T-helper 2 cell treated with Interferon-gamma antibody and Interleukin-4, amounts not matched to agents 5 μg/mL and 100 μg/mL, for 36 hours (primary cell): ENCODE measurements around the gene GAGE2A.

Source experiments
- DNase-seq: peaks from one replicate; pipeline ENCODE4 v3.0.0; 2021; ENCODE audit warnings: low spot score
- H3K27ac Mint-ChIP-seq: one replicate; pipeline ENCODE4 v1.8.0; 2021; ENCODE audit warnings: mild to moderate bottlenecking, mixed read lengths
- H3K27me3 Mint-ChIP-seq: one replicate; pipeline ENCODE4 v1.8.0; 2021; ENCODE audit warnings: low read depth, mixed read lengths
- H3K36me3 Mint-ChIP-seq: one replicate; pipeline ENCODE4 v1.8.0; 2021; ENCODE audit warnings: low read depth, mixed read lengths
- H3K4me1 Mint-ChIP-seq: one replicate; pipeline ENCODE4 v1.8.0; 2021; ENCODE audit warnings: low read depth, mixed read lengths
- H3K4me3 Mint-ChIP-seq: one replicate; pipeline ENCODE4 v1.8.0; 2022; ENCODE audit warnings: mild to moderate bottlenecking, moderate library complexity, mixed read lengths
- H3K9me3 Mint-ChIP-seq: one replicate; pipeline ENCODE4 v1.8.0; 2021; ENCODE audit warnings: mixed read lengths

GAGE2A gene

GRCh38 chrX:49644991-49645637, 55.8 kb downstream of the GAGE2A start:
- H3K36me3 Mint-ChIP-seq = no peaks in the 10 kb centered on the region
- peaks cover 4% of the 10 kb centered on the region for H3K27me3 Mint-ChIP-seq
- no peak overlapping the region for H3K4me3 Mint-ChIP-seq
- H3K4me1 Mint-ChIP-seq = no peaks in the 10 kb centered on the region
- no peak for DNase-seq
- H3K27ac Mint-ChIP-seq = no peak overlapping the region
- no peaks in the 10 kb centered on the region for H3K9me3 Mint-ChIP-seq
